ENCODE results near the gene COMMD7. TPM values are rescaled to one million over a fixed set of nuclear protein-coding genes. Genes with fewer than 3 reads are reported as not detected.

Gene COMMD7
- total RNA-seq, 6 experiments from 2014 or later: 45.4 to 58.4 (median 51.5) TPM

DNA sequence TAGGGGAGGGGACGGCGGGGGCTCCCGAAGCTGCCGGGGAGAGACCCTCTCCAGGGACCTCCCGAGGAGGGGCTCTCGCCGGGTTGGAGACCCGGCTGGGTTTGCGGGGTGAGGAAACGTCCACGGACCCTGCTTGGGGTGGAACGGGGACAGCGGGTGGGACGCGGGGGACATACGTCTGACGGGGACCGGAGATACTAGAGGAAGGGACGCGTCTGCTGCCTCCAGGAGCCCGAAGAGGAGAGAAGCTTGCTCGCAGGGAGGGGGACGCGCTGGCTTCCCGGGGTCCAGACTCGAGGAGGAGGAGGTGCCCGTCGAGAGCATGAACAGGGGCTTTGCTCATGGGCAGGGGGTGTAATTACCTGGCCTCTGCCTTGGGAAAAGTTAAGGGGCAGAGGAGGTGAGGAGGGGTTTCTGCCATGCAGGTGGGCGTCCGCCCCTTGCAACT lies 19.5 kb upstream of the COMMD7 start:
- no peak overlapping the region; the same call in 1 of the 2 replicates for H3K27ac Mint-ChIP-seq
- H3K4me3 Mint-ChIP-seq: peak overlapping the region; percentile 94
- DNase-seq: no peak
- H3K36me3 Mint-ChIP-seq (ENCODE audit: low read depth): no peaks in the 10 kb centered on the region
- peaks cover 2% of the 10 kb centered on the region; the same call in 1 of the 2 replicates for H3K27me3 Mint-ChIP-seq (ENCODE audit: insufficient read depth)
- no peaks in the 10 kb centered on the region for H3K9me3 Mint-ChIP-seq
- peaks cover 16% of the 10 kb centered on the region for H3K4me1 Mint-ChIP-seq (ENCODE audit: low read depth)
- TF ChIP-seq, protein P1, sequence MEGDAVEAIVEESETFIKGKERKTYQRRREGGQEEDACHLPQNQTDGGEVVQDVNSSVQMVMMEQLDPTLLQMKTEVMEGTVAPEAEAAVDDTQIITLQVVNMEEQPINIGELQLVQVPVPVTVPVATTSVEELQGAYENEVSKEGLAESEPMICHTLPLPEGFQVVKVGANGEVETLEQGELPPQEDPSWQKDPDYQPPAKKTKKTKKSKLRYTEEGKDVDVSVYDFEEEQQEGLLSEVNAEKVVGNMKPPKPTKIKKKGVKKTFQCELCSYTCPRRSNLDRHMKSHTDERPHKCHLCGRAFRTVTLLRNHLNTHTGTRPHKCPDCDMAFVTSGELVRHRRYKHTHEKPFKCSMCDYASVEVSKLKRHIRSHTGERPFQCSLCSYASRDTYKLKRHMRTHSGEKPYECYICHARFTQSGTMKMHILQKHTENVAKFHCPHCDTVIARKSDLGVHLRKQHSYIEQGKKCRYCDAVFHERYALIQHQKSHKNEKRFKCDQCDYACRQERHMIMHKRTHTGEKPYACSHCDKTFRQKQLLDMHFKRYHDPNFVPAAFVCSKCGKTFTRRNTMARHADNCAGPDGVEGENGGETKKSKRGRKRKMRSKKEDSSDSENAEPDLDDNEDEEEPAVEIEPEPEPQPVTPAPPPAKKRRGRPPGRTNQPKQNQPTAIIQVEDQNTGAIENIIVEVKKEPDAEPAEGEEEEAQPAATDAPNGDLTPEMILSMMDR (IDR thresholded peaks at IDR 0.05): no peak

DNA sequence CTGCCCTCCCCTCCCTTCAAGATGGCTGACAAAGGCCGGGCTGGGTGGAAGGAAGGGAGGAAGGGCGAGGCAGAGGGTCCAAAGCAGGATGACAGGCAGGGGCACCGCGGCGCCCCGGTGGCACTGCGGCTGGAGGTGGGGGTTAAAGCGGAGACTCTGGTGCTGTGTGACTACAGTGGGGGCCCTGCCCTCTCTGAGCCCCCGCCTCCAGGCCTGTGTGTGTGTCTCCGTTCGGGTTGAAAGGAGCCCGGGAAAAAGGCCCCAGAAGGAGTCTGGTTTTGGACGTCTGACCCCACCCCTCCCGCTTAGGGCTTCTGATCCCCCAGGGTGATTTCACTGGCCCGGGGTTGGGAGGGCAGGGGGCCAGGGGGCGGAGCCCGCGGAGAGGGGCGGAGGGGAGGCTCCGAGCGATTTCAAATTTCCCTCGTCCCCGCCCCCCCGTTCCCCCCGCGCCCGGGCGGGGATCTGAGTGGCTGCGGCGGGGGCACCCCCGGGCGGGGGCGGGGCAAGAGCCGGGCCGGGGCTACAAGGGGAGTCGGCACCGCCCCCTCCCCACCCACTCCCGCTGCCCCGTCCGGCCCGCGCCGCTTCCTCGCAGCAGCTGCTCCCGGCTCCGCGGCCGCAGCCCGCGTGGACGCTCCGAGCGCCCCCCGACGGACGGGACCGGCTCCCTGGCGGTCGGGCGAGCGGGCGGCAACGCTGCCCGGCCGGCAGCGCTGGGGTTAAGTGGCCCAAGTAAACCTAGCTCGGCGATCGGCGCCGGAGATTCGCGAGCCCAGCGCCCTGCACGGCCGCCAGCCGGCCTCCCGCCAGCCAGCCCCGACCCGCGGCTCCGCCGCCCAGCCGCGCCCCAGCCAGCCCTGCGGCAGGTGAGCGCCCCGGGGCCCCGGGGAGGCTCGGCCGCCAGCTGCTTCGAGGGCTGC lies 18.8 kb upstream of the COMMD7 start, which contains the start of gene DNMT3B:
TSS of gene DNMT3B (plus strand) at position 555 of the 923 bp plus-strand sequence. CDS start 17,939 bp downstream, outside the sequence.
- Mint-ChIP-seq H3K36me3 (ENCODE audit: low read depth) (no peaks in the 10 kb centered on the region), H3K4me1 (ENCODE audit: low read depth) (peaks cover 9% of the 10 kb centered on the region), H3K27me3 (ENCODE audit: insufficient read depth) (peaks cover 2% of the 10 kb centered on the region; the same call in 1 of the 2 replicates)

DNA sequence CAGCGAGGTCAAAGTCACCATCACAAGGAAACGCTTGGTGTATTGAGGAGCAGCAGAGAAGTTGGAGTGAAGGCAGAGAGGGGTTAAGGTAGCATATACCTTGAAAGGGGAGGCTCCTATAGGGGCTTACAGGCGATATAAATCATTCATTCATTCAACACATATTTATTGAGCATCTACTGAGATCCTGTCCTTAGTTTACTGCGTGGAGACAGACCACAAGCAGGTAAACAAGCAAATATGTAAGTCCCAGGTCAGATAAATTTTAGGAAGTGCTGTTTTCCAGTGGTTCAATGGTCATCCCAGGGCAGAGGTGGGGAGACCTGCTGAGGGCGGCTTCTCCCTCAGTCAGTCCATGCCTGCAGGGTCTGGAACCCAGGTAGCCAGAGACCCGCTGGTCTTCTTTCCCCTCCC lies 18.2 kb upstream of the COMMD7 start:
- H3K27me3 Mint-ChIP-seq (ENCODE audit: insufficient read depth): peaks cover 2% of the 10 kb centered on the region; the same call in 1 of the 2 replicates
- TF ChIP-seq, protein P1 (IDR thresholded peaks at IDR 0.05): no peak
- peaks cover 8% of the 10 kb centered on the region for H3K4me1 Mint-ChIP-seq (ENCODE audit: low read depth)
- peak overlapping the region; percentile 58 for H3K4me3 Mint-ChIP-seq
- H3K9me3 Mint-ChIP-seq: no peaks in the 10 kb centered on the region
- DNase-seq: no peak
- peak overlapping the region; percentile 27 for H3K27ac Mint-ChIP-seq
- no peaks in the 10 kb centered on the region for H3K36me3 Mint-ChIP-seq (ENCODE audit: low read depth)

More for the DNA sequence above, 18.8 kb upstream of the COMMD7 start, which contains the start of gene DNMT3B:
- peak; percentile 51 for DNase-seq
- no peaks in the 10 kb centered on the region for H3K9me3 Mint-ChIP-seq
- TF ChIP-seq, protein P1 (IDR thresholded peaks at IDR 0.05): peak; percentile 64
- peak within 1 kb of the TSS; percentile 27 for H3K27ac Mint-ChIP-seq
- peak within 1 kb of the TSS; percentile 94 for H3K4me3 Mint-ChIP-seq

DNA sequence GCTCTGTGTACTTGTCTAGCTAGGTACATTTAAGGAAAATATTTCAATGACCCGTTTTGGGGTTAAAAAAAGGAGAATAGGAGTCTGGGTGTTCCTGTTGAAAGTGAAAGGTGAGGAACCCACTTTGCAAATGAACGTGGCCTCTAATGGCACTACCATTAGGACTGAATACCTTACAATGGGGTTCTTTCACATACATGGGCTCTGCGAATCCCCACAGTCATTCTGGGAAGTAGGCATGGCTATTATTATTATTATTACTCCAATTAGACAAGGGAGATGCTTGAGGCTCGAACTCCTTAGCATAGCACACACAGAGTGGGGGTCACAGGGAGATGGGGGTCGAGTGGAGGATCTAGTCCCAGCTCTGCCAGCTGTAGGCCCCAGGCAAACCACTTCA lies 12.9 kb upstream of the COMMD7 start:
- no peaks in the 10 kb centered on the region; the same call in 1 of the 2 replicates for H3K27me3 Mint-ChIP-seq (ENCODE audit: insufficient read depth)
- H3K4me1 Mint-ChIP-seq (ENCODE audit: low read depth): peaks cover 31% of the 10 kb centered on the region
- H3K9me3 Mint-ChIP-seq: no peaks in the 10 kb centered on the region
- H3K36me3 Mint-ChIP-seq (ENCODE audit: low read depth): no peaks in the 10 kb centered on the region
- no peak overlapping the region for H3K4me3 Mint-ChIP-seq
- no peak for DNase-seq
- H3K27ac Mint-ChIP-seq: no peak overlapping the region
- TF ChIP-seq, protein P1 (IDR thresholded peaks at IDR 0.05): no peak

DNA sequence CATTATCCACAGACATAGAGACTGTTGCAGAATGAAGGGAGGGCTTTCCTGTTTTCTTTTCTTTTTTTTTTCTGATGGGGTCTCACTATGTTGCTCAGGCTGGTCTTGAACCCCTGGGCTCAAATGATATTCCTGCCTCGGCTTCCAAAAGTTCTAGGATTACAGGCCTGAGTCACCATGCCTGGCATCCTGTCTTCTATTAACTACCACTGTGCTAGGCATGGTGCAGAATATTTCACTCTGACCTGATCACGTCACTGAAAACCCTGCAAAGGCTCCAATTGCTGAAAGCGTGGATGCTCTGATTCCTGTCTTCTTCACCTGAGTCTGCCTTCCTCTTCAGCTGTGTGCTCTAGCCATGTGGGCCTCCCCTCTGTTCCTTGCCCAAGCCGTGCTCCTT lies 10.5 kb upstream of the COMMD7 start:
- no peak overlapping the region for H3K4me3 Mint-ChIP-seq
- TF ChIP-seq, protein P1 (IDR thresholded peaks at IDR 0.05): no peak
- no peaks in the 10 kb centered on the region for H3K36me3 Mint-ChIP-seq (ENCODE audit: low read depth)
- H3K4me1 Mint-ChIP-seq (ENCODE audit: low read depth): peaks cover 34% of the 10 kb centered on the region
- no peaks in the 10 kb centered on the region; the same call in 1 of the 2 replicates for H3K27me3 Mint-ChIP-seq (ENCODE audit: insufficient read depth)
- H3K9me3 Mint-ChIP-seq: no peaks in the 10 kb centered on the region
- peak; percentile 19 for DNase-seq
- peak overlapping the region; percentile 87 for H3K27ac Mint-ChIP-seq
